ENCODE data around the gene TNS4.

GRCh38 chr17:40529991-40530390, 28.6 kb upstream of the TNS4 start:
- TF ChIP-seq CTCF (IDR thresholded peaks at IDR 0.05), result no peak
- no peak for TF ChIP-seq ZFX (IDR thresholded peaks at IDR 0.05; ENCODE audit: borderline replicate concordance)

Measured in 22Rv1 (cell line).